H9 (cell line): ENCODE data around the gene MSL1. TPM values are rescaled to one million over a fixed set of nuclear protein-coding genes. Genes with fewer than 3 reads are reported as not detected.
A peak's percentile ranks its signal among the peaks of the same experiment; 100 is the strongest.

ENCODE experiments used
- DNase-seq: peaks from one replicate; pipeline ENCODE4 v3.0.0-alpha.2; 2017
- H2AFZ ChIP-seq: one replicate; pipeline ENCODE4 v1.6.1; 2013; ENCODE audit warnings: mild to moderate bottlenecking, low read length, control low read depth, moderate library complexity
- H2AK5ac ChIP-seq: 2 replicates; pipeline ENCODE4 v1.6.1; 2013; ENCODE audit warnings: low read length, control low read depth, mixed read lengths; ENCODE audit not compliant: insufficient read length
- H2BK120ac ChIP-seq: one replicate; pipeline ENCODE4 v1.6.1; 2013; ENCODE audit warnings: low read depth, mild to moderate bottlenecking, low read length, control low read depth, inconsistent platforms; ENCODE audit not compliant: poor library complexity, severe bottlenecking
- H2BK12ac ChIP-seq: 2 replicates; pipeline ENCODE4 v1.6.1; 2013; ENCODE audit warnings: low read length, control low read depth, mixed read lengths, low read depth; ENCODE audit not compliant: insufficient read length
- H2BK15ac ChIP-seq: 2 replicates; pipeline ENCODE4 v1.6.1; 2013; ENCODE audit warnings: low read depth, low read length, control low read depth
- H2BK20ac ChIP-seq: one replicate; pipeline ENCODE4 v1.6.1; 2013; ENCODE audit warnings: low read depth, mild to moderate bottlenecking, low read length, control low read depth, inconsistent platforms; ENCODE audit not compliant: poor library complexity, severe bottlenecking
- H2BK5ac ChIP-seq: 2 replicates; pipeline ENCODE4 v1.6.1; 2013; ENCODE audit warnings: low read length, control low read depth, mixed read lengths; ENCODE audit not compliant: insufficient read length
- H3K14ac ChIP-seq: 2 replicates; pipeline ENCODE4 v1.6.1; 2013; ENCODE audit warnings: low read length, control low read depth; ENCODE audit not compliant: insufficient read depth
- H3K18ac ChIP-seq: 2 replicates; pipeline ENCODE4 v1.6.1; 2013; ENCODE audit warnings: low read depth, mild to moderate bottlenecking, mixed read lengths, low read length, control low read depth; ENCODE audit not compliant: insufficient read length
- H3K23ac ChIP-seq: 2 replicates; pipeline ENCODE4 v1.6.1; 2013; ENCODE audit warnings: low read length, control low read depth, mixed read lengths, low read depth; ENCODE audit not compliant: insufficient read length
- H3K23me2 ChIP-seq: 2 replicates; pipeline ENCODE4 v1.6.1; 2013; ENCODE audit warnings: low read depth, mild to moderate bottlenecking, mixed read lengths, low read length, control low read depth; ENCODE audit not compliant: insufficient read length, poor library complexity, severe bottlenecking
- H3K27ac ChIP-seq: 2 replicates; pipeline ENCODE4 v1.5.1; 2013; ENCODE audit warnings: low read length, control low read depth, mixed read lengths, low read depth; ENCODE audit not compliant: insufficient read length
- H3K27me3 ChIP-seq: 2 replicates; pipeline ENCODE4 v1.6.1; 2013; ENCODE audit warnings: low read length, control low read depth, inconsistent platforms; ENCODE audit not compliant: insufficient read depth
- H3K4ac ChIP-seq: 2 replicates; pipeline ENCODE4 v1.6.1; 2013; ENCODE audit warnings: low read depth, mild to moderate bottlenecking, control low read depth, inconsistent platforms, low read length, moderate library complexity
- H3K4me1 ChIP-seq: 2 replicates; pipeline ENCODE4 v1.6.1; 2013; ENCODE audit warnings: low read length, control low read depth, inconsistent platforms; ENCODE audit not compliant: insufficient read depth
- H3K4me2 ChIP-seq: 2 replicates; pipeline ENCODE4 v1.6.1; 2013; ENCODE audit warnings: low read length, control low read depth, mixed read lengths; ENCODE audit not compliant: insufficient read length, insufficient read depth
- H3K56ac ChIP-seq: 2 replicates; pipeline ENCODE4 v1.6.1; 2013; ENCODE audit warnings: low read depth, mild to moderate bottlenecking, mixed read lengths, low read length, control low read depth; ENCODE audit not compliant: insufficient read length
- H3K79me1 ChIP-seq: 2 replicates; pipeline ENCODE4 v1.6.1; 2013; ENCODE audit warnings: low read depth, mild to moderate bottlenecking, moderate library complexity, low read length, control low read depth, inconsistent platforms; ENCODE audit not compliant: insufficient read depth, poor library complexity, severe bottlenecking
- H3K79me2 ChIP-seq: 2 replicates; pipeline ENCODE4 v1.6.1; 2013; ENCODE audit warnings: low read length, control low read depth, inconsistent platforms; ENCODE audit not compliant: insufficient read depth
- H3K9ac ChIP-seq: 2 replicates; pipeline ENCODE4 v1.6.1; 2013; ENCODE audit warnings: low read length, control low read depth, mixed read lengths; ENCODE audit not compliant: insufficient read length; ENCODE audit errors: extremely low read depth
- H3K9me3 ChIP-seq: one replicate; pipeline ENCODE4 v1.6.1; 2013; ENCODE audit warnings: low read depth, low read length, inconsistent platforms; ENCODE audit not compliant: control insufficient read depth
- H3T11ph ChIP-seq: one replicate; pipeline ENCODE4 v1.6.1; 2013; ENCODE audit warnings: mild to moderate bottlenecking, low read length, control low read depth, inconsistent platforms
- H4K20me1 ChIP-seq: one replicate; pipeline ENCODE4 v1.6.1; 2013; ENCODE audit not compliant: control insufficient read depth, insufficient read length, insufficient read depth
- H4K5ac ChIP-seq: 2 replicates; pipeline ENCODE4 v1.6.1; 2013; ENCODE audit warnings: low read depth, mild to moderate bottlenecking, mixed read lengths, low read length, control low read depth; ENCODE audit not compliant: insufficient read length
- H4K8ac ChIP-seq: replicated peaks from 2 replicates; pipeline ENCODE4 v1.6.1; 2013; ENCODE audit warnings: low read length, control low read depth, mixed read lengths, low read depth; ENCODE audit not compliant: insufficient read length
- H4K91ac ChIP-seq: 2 replicates; pipeline ENCODE4 v1.6.1; 2013; ENCODE audit warnings: low read depth, mild to moderate bottlenecking, moderate library complexity, mixed read lengths, low read length, control low read depth; ENCODE audit not compliant: insufficient read length
- H3K27ac Mint-ChIP-seq, 3 experiments: 2 replicates in 2 of 3; 3 replicates in 1 of 3; pipeline ENCODE4 v1.8.0; 2020 to 2021; ENCODE audit warnings: mixed read lengths in 3 of 3, mild to moderate bottlenecking in 1 of 3, moderate library complexity in 1 of 3
- H3K27me3 Mint-ChIP-seq: 2 replicates; pipeline ENCODE4 v1.8.0; 2021; ENCODE audit warnings: low read depth, mild to moderate bottlenecking, moderate library complexity, mixed read lengths
- H3K36me3 Mint-ChIP-seq, 3 experiments: 2 replicates in 2 of 3; 3 replicates in 1 of 3; pipeline ENCODE4 v1.8.0; 2020 to 2021; ENCODE audit warnings: low read depth in 3 of 3, mixed read lengths in 3 of 3; ENCODE audit not compliant: insufficient read depth in 1 of 3
- H3K4me1 Mint-ChIP-seq, 2 experiments: 2 replicates each; pipeline ENCODE4 v1.8.0; 2020; ENCODE audit warnings: mixed read lengths in 2 of 2
- H3K4me3 Mint-ChIP-seq, 2 experiments: 2 replicates in 1 of 2; 3 replicates in 1 of 2; pipeline ENCODE4 v1.8.0; 2020 to 2021; ENCODE audit warnings: mild to moderate bottlenecking in 2 of 2, mixed read lengths in 2 of 2, moderate library complexity in 1 of 2
- H3K9me3 Mint-ChIP-seq, 2 experiments: 2 replicates in 1 of 2; 3 replicates in 1 of 2; pipeline ENCODE4 v1.8.0; 2020; ENCODE audit warnings: mild to moderate bottlenecking in 2 of 2, mixed read lengths in 2 of 2, moderate library complexity in 1 of 2
- WGBS: extraction: QIAGEN DNeasy Blood & Tissue Kit; methylation state at CpG from one replicate; pipeline ENCODE4 v1.1.7; 2013; ENCODE audit warnings: missing lambda C conversion rate, low lambda C conversion rate, mixed read lengths; ENCODE audit not compliant: insufficient read length; ENCODE audit errors: extremely low coverage; 5-methylcytosine and 5-hydroxymethylcytosine counted together
- long read RNA-seq: library from polyadenylated mRNA; unstranded; transcript quantifications from one replicate; pipeline ENCODE4 v2.0.0, GENCODE V29; 2020
- total RNA-seq: library from RNA; stranded (reverse); gene quantifications from 2 replicates; pipeline ENCODE4 v1.2.1, GENCODE V29; 2021
- TF ChIP-seq, protein P1 (sequence below): fragments of 200-600 bp; sonication (generic); conservative IDR thresholded peaks from 3 replicates; pipeline ENCODE4 v1.8.0; 2021; ENCODE audit warnings: antibody characterized with exemption, mild to moderate bottlenecking

The MSL1 gene
- total RNA-seq, result 101 and 105 TPM in 2 replicates
- long read RNA-seq, full-length matches to known transcripts, result 4 of 26 reads
- long read RNA-seq, partial matches to known transcripts, result 10 of 26 reads
- long read RNA-seq, other reads (novel, unspliced or antisense), result 12 of 26 reads

DNA sequence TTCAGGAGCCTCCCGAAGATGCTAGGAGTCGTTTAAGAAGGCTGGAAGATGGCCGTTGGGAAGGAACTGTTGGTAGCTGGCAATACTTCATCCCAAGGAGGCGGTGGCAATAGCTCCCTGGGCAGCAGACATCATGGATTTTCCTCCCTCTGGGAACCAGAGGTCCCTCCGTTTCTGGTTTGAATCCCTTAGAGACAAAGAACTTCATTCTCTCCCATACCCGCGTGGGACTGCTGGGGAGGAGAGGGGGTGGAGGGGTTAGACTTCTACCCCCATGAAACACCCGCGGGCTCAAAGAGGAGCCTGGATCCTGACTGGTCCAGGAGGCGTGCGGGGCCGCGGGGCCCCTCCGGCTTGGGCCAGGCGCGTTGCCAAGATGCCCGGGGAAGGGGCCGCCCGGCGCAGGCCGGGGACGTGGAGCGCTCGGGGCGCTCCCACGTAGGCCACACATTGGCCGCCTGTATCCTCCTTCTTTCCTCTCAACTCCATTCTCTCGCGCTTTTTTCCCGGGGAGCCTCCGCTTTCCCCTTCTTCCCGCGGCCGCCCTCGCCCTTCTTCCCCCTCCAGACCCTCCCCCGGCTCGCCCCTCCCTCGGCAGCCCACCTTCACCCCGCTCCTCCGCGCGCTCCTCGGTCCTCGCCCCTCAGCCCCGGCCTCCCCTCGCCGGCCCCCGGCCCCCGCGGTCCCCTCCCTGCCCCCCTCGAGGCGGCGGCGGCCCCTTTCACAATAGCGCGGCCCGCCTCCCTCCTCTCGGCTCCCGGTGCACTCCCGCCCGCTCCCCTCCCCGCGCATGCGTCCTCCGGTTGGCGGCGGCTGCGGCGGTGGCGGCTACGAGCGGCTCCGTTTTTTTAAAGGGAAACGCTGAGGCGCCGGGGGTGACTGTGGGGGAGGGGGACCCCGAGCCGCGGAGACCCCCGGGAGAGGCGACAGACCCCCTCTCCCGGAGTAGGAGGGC, at the start of gene MSL1:
TSS of gene MSL1 (plus strand) at position 791 of the 955 bp plus-strand sequence. CDS start 642 bp downstream, outside the sequence.
- H3K27ac ChIP-seq, result no peak within 1 kb of the TSS
- no peak within 1 kb of the TSS for H3T11ph ChIP-seq
- peak within 1 kb of the TSS; percentile 82 for H3K14ac ChIP-seq
- Mint-ChIP-seq H3K9me3 (no peaks in the 10 kb centered on the region; a peak in 2 of 5 replicates), H3K4me3 (peak within 1 kb of the TSS; percentile 95 to 97), H3K27me3 (no peaks in the 10 kb centered on the region), H3K27ac (peak within 1 kb of the TSS; percentile 89 to 99 (median 94); a peak in 6 of 7 replicates), H3K4me1 (peaks cover 19 to 25% of the 10 kb centered on the region in 2 experiments), H3K36me3 (peaks cover 12 to 32% (median 30%) of the 10 kb centered on the region in 3 experiments)
- no peak within 1 kb of the TSS for H3K23ac ChIP-seq
- H3K79me2 ChIP-seq, result peaks cover 18% of the 10 kb centered on the region; the same call in 1 of the 2 replicates
- H4K8ac ChIP-seq, result no peak within 1 kb of the TSS
- peak within 1 kb of the TSS; percentile 72 for H3K9ac ChIP-seq
- TF ChIP-seq, protein P1, sequence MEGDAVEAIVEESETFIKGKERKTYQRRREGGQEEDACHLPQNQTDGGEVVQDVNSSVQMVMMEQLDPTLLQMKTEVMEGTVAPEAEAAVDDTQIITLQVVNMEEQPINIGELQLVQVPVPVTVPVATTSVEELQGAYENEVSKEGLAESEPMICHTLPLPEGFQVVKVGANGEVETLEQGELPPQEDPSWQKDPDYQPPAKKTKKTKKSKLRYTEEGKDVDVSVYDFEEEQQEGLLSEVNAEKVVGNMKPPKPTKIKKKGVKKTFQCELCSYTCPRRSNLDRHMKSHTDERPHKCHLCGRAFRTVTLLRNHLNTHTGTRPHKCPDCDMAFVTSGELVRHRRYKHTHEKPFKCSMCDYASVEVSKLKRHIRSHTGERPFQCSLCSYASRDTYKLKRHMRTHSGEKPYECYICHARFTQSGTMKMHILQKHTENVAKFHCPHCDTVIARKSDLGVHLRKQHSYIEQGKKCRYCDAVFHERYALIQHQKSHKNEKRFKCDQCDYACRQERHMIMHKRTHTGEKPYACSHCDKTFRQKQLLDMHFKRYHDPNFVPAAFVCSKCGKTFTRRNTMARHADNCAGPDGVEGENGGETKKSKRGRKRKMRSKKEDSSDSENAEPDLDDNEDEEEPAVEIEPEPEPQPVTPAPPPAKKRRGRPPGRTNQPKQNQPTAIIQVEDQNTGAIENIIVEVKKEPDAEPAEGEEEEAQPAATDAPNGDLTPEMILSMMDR, result no peak
- no peak within 1 kb of the TSS for H2BK20ac ChIP-seq
- H3K4me2 ChIP-seq, result peak within 1 kb of the TSS; percentile 92
- H3K4me1 ChIP-seq, result peaks cover 5% of the 10 kb centered on the region
- peak within 1 kb of the TSS; percentile 84 for H3K18ac ChIP-seq
- DNase-seq, result peak; percentile 83
- no peaks in the 10 kb centered on the region for H4K20me1 ChIP-seq
- H2BK120ac ChIP-seq, result peak within 1 kb of the TSS; percentile 50
- no peak within 1 kb of the TSS for H2AK5ac ChIP-seq
- peaks cover 7% of the 10 kb centered on the region for H3K79me1 ChIP-seq
- no peak within 1 kb of the TSS for H2BK12ac ChIP-seq
- H4K91ac ChIP-seq, result no peak within 1 kb of the TSS
- no peak within 1 kb of the TSS for H4K5ac ChIP-seq
- no peaks in the 10 kb centered on the region for H3K9me3 ChIP-seq
- H2BK5ac ChIP-seq, result no peak within 1 kb of the TSS
- no peak within 1 kb of the TSS for H2BK15ac ChIP-seq
- H2AFZ ChIP-seq, result no peak within 1 kb of the TSS
- peaks cover 19% of the 10 kb centered on the region for H3K23me2 ChIP-seq
- H3K27me3 ChIP-seq, result no peaks in the 10 kb centered on the region
- no CpG with 5 or more reads among the region's 82 CpGs for WGBS
- no peak within 1 kb of the TSS; the same call in 1 of the 2 replicates for H3K4ac ChIP-seq
- no peak within 1 kb of the TSS for H3K56ac ChIP-seq
